ENCODE measurements around the gene MRPL32.

The MRPL32 gene

DNA sequence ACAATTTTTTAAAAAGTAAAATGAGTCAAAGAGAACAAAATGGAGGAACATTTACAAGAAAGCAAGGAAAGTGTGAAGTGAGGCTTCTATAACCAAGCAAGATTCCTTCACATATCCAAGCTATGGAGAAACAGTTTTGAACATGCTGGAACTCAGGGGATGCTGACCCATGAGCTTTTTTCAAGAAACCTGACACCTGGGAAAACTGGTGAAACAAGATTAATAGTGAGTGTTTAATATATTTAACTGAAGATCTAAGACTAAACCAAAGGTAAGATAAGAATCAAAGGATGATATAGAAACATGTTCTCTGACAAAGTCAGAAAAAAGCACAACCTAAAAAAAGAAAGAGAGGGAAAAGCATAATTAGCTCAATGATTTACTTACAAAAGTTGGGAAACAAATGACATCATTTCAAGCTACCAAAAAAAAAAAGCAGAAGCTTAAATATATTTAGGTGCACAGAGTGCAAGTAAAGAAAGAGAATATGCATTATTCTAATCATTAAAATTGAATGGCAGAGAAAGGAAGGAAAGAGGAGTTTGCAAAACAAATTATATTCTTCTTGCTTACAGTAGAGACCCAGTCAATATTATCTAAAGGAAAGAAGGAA lies 45.2 kb upstream of the MRPL32 start:
- TF ChIP-seq PPARA (CRISPR knock-in tag; IDR thresholded peaks at IDR 0.05; ENCODE audit: borderline replicate concordance) (no peak), ZNF565 (CRISPR knock-in tag; conservative IDR thresholded peaks at IDR 0.05; ENCODE audit: low read depth) (no peak), CREB5 (CRISPR knock-in tag; IDR thresholded peaks at IDR 0.05; ENCODE audit: low read depth) (no peak), SNAI2 (CRISPR knock-in tag; IDR thresholded peaks at IDR 0.05) (no peak), ZFP3 (CRISPR knock-in tag; IDR thresholded peaks at IDR 0.05) (no peak), ARNTL (CRISPR knock-in tag; IDR thresholded peaks at IDR 0.05; ENCODE audit: borderline replicate concordance, low read depth) (no peak), ZFP30 (CRISPR knock-in tag; IDR thresholded peaks at IDR 0.05) (no peak), ZC3H10 (CRISPR knock-in tag; IDR thresholded peaks at IDR 0.05) (no peak), ZNF8 (CRISPR knock-in tag; IDR thresholded peaks at IDR 0.05) (no peak)
- TF ChIP-seq, protein P1, sequence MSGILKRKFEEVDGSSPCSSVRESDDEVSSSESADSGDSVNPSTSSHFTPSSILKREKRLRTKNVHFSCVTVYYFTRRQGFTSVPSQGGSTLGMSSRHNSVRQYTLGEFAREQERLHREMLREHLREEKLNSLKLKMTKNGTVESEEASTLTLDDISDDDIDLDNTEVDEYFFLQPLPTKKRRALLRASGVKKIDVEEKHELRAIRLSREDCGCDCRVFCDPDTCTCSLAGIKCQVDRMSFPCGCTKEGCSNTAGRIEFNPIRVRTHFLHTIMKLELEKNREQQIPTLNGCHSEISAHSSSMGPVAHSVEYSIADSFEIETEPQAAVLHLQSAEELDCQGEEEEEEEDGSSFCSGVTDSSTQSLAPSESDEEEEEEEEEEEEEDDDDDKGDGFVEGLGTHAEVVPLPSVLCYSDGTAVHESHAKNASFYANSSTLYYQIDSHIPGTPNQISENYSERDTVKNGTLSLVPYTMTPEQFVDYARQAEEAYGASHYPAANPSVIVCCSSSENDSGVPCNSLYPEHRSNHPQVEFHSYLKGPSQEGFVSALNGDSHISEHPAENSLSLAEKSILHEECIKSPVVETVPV (CRISPR knock-in tag; IDR thresholded peaks at IDR 0.05), result no peak
- no peak for ATAC-seq

GRCh38 chr7:42893346-42894240 lies 38.6 kb upstream of the MRPL32 start:
- no peak for ATAC-seq
- TF ChIP-seq TSHZ2 (CRISPR knock-in tag; IDR thresholded peaks at IDR 0.05) (no peak), TCF4 (CRISPR knock-in tag; IDR thresholded peaks at IDR 0.05; ENCODE audit: borderline replicate concordance) (no peak), ARNTL (CRISPR knock-in tag; IDR thresholded peaks at IDR 0.05; ENCODE audit: borderline replicate concordance, low read depth) (no peak), SNAI2 (CRISPR knock-in tag; IDR thresholded peaks at IDR 0.05) (no peak), ZNF8 (CRISPR knock-in tag; IDR thresholded peaks at IDR 0.05) (no peak), ZC3H10 (CRISPR knock-in tag; IDR thresholded peaks at IDR 0.05) (no peak), TOX (CRISPR knock-in tag; IDR thresholded peaks at IDR 0.05; ENCODE audit: borderline replicate concordance) (no peak), ZNF565 (CRISPR knock-in tag; conservative IDR thresholded peaks at IDR 0.05; ENCODE audit: low read depth) (no peak), BACH2 (CRISPR knock-in tag; IDR thresholded peaks at IDR 0.05; ENCODE audit: borderline replicate concordance) (no peak), RARB (CRISPR knock-in tag; IDR thresholded peaks at IDR 0.05) (no peak), ZFP3 (CRISPR knock-in tag; IDR thresholded peaks at IDR 0.05) (no peak), ZFP30 (CRISPR knock-in tag; IDR thresholded peaks at IDR 0.05) (no peak)
- TF ChIP-seq, protein P1 (CRISPR knock-in tag; IDR thresholded peaks at IDR 0.05), result no peak

DNA sequence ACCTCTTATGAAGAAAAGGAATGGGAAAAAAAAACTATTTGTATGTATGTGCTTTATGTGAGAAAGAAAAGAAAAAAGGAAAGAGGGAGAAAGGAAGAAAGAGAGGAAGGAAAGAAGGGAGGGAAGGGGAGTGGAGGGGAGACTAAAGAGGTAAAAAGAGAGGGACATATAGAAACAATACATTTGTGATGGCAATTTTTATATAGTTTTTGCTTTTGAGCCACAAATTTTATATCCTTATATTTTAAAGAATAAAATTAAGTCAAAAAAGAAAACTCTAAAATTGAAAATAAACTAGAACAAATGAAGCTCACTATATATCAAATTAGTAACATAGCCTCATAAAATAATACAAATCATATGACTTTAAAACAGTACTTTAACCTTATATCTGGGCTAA lies 31.3 kb upstream of the MRPL32 start:
- ATAC-seq, result no peak
- TF ChIP-seq, protein P2, sequence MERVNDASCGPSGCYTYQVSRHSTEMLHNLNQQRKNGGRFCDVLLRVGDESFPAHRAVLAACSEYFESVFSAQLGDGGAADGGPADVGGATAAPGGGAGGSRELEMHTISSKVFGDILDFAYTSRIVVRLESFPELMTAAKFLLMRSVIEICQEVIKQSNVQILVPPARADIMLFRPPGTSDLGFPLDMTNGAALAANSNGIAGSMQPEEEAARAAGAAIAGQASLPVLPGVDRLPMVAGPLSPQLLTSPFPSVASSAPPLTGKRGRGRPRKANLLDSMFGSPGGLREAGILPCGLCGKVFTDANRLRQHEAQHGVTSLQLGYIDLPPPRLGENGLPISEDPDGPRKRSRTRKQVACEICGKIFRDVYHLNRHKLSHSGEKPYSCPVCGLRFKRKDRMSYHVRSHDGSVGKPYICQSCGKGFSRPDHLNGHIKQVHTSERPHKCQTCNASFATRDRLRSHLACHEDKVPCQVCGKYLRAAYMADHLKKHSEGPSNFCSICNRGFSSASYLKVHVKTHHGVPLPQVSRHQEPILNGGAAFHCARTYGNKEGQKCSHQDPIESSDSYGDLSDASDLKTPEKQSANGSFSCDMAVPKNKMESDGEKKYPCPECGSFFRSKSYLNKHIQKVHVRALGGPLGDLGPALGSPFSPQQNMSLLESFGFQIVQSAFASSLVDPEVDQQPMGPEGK (CRISPR knock-in tag; IDR thresholded peaks at IDR 0.05; ENCODE audit: borderline replicate concordance), result no peak
- TF ChIP-seq TCF4 (CRISPR knock-in tag; IDR thresholded peaks at IDR 0.05; ENCODE audit: borderline replicate concordance), result no peak
- TF ChIP-seq SNAI2 (CRISPR knock-in tag; IDR thresholded peaks at IDR 0.05), result no peak
- no peak for TF ChIP-seq PPARA (CRISPR knock-in tag; IDR thresholded peaks at IDR 0.05; ENCODE audit: borderline replicate concordance)
- no peak for TF ChIP-seq GLIS3 (CRISPR knock-in tag; IDR thresholded peaks at IDR 0.05)
- no peak for TF ChIP-seq CREB5 (CRISPR knock-in tag; IDR thresholded peaks at IDR 0.05; ENCODE audit: low read depth)
- TF ChIP-seq ARNTL (CRISPR knock-in tag; IDR thresholded peaks at IDR 0.05; ENCODE audit: borderline replicate concordance, low read depth), result no peak
- no peak for TF ChIP-seq ZNF70 (CRISPR knock-in tag; IDR thresholded peaks at IDR 0.05)
- TF ChIP-seq ZC3H10 (CRISPR knock-in tag; IDR thresholded peaks at IDR 0.05), result no peak
- no peak for TF ChIP-seq CSDC2 (CRISPR knock-in tag; IDR thresholded peaks at IDR 0.05)
- no peak for TF ChIP-seq TSHZ2 (CRISPR knock-in tag; IDR thresholded peaks at IDR 0.05)
